ENCODE data around the gene ARHGAP29. TPM values are rescaled to one million over a fixed set of nuclear protein-coding genes. Genes with fewer than 3 reads are reported as not detected.

ARHGAP29 gene
- total and polyA plus RNA-seq, 2 of the 4 experiments (the other 2 are of a cell fraction), result 19.1 to 30.3 TPM

DNA sequence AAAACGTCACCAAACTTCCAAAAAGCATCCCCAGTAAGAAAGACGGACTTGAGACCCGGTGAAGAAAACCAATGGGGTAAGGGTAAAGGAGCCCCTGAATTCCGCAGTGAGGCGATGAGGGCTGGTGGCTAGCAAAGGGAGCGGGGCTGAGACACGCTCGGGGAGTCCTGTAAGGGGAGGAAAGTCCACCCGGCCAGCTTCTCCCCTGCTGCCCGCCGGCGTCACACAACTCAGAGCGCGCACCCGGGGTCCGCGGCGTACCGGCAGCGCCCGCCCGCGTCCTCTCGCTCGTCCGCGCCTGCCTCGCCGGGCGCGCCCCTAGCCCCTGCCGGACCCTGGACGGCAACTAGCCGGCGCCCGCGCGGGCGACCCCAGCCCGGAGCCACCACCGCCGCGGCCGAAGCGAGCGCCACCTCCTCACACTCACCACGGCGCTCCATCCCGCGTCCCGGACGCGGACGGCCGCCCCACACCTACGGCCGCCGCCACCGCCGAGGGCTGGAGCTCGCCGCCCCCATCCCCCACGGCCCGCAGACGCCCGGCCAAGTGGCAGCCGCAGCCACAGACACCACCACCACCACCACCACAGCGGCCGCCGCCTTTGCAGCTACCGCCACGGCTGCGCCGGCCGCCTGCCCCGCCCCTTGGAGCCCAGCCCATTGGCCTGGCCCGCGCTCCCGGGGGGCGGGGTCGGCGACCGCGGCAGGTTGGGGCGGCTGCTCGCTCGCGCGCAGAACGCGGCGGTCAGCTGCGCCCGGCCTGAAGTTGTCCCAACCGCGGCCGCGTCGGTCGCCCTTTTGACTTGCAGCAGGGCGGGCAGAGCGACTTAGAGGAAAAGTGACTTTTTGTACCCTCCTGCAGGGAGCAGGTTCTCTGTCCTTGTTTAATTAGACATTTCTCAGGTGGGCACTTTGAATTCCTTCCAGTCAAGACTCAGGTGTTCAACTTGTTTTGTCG, 10.0 kb upstream of the ARHGAP29 start:
- Histone ChIP-seq H2BK5ac (ENCODE audit: low read depth, low read length, poor library complexity, severe bottlenecking) (peak overlapping the region; percentile 34), H4K91ac (ENCODE audit: insufficient read depth, low read depth, low read length) (no peak overlapping the region), H2AK9ac (replicated peaks; ENCODE audit: low read depth, low read length, poor library complexity) (peak overlapping the region; percentile 71), H3K14ac (replicated peaks; ENCODE audit: low read depth, low read length) (peak overlapping the region; percentile 68), H4K8ac (ENCODE audit: low read depth in 2 of 2, low read length in 2 of 2) (no peak overlapping the region), H2BK120ac (ENCODE audit: low read depth, low read length) (peak overlapping the region; percentile 26; the same call in 1 of the 2 replicates), H3K9ac (ENCODE audit: low read depth, low read length) (peak overlapping the region; percentile 72), H3K4me1 (ENCODE audit: control insufficient read depth, insufficient read depth, low read length) (no peaks in the 10 kb centered on the region), H3K23ac (ENCODE audit: low read depth, low read length) (peak overlapping the region; percentile 79), H3K4me3 (ENCODE audit: insufficient read depth, low read depth, low read length) (peak overlapping the region; percentile 83), H2AK5ac (ENCODE audit: low read depth, low read length) (no peak overlapping the region), H3K36me3 (ENCODE audit: control insufficient read depth, insufficient read depth, low read length) (no peaks in the 10 kb centered on the region), H3K27me3 (ENCODE audit: control insufficient read depth, insufficient read depth, low read length) (no peaks in the 10 kb centered on the region), H2BK20ac (ENCODE audit: low read depth, low read length) (no peak overlapping the region; the same call in 1 of the 2 replicates), H3K18ac (ENCODE audit: low read depth, low read length) (no peak overlapping the region), H3K4ac (ENCODE audit: low read depth, low read length) (peak overlapping the region; percentile 23; the same call in 1 of the 2 replicates), H3K56ac (ENCODE audit: extremely low read depth, insufficient read depth, low read length) (no peak overlapping the region), H2BK15ac (ENCODE audit: low read depth, low read length) (no peak overlapping the region), H4K5ac (ENCODE audit: low read depth, low read length) (no peak overlapping the region), H4K20me1 (ENCODE audit: insufficient read depth, low read length) (no peaks in the 10 kb centered on the region), H2AFZ (replicated peaks; ENCODE audit: low read length, poor library complexity) (peak overlapping the region; percentile 75), H3K79me1 (ENCODE audit: low read depth in 1 of 2, low read length in 2 of 2) (peaks cover 0 to 11% of the 10 kb centered on the region in 2 experiments; a peak in 2 of 4 replicates), H3K4me2 (ENCODE audit: low read depth, low read length) (peak overlapping the region; percentile 89), H3K27ac (ENCODE audit: insufficient read depth, low read length) (peak overlapping the region; percentile 17; the same call in 1 of the 2 replicates), H3K9me1 (ENCODE audit: insufficient read depth, low read length) (0 out of 2 replicates have a peak, but pooled peaks cover 2% of the 10 kb centered on the region), H3K9me3 (ENCODE audit: control insufficient read depth, insufficient read depth, low read length) (no peaks in the 10 kb centered on the region)
- intact Hi-C loops (cut with micrococcal nuclease), result loop anchor here (1.0 to 5.0 kb wide), 2 partner anchors 78 to 220 kb away; no protein-coding TSS in a partner anchor
- dilution Hi-C loops (cut with HindIII; ENCODE audit: low sequenced_read_pairs, unreplicated experiment), result no loop called here
- POLR2A ChIA-PET (ENCODE audit: unreplicated experiment), result interaction anchor here (0.5 kb wide), 1 partner anchor 202 kb away, joined by 3 read pairs; no protein-coding TSS in a partner anchor
- WGBS, 2 experiments (ENCODE audit: extremely low coverage in 2 of 2, insufficient read length in 1 of 2), result 0% methylated on average over 21 of the region's 103 CpGs; no CpG with 5 or more reads in 1 of the 2 experiments
- DNase-seq, result peak; percentile 36
- BruUV-seq (replicated peaks), result no TSS peak
- no peak for TF ChIP-seq MXI1 (IDR thresholded peaks at IDR 0.05; ENCODE audit: borderline replicate concordance, low read depth, low read length)
- 0 out of 2 replicates have a peak, but pooled peaks have one; percentile 1 for TF ChIP-seq RAD21 (IDR thresholded peaks at IDR 0.05; ENCODE audit: low read length)
- TF ChIP-seq, protein P1, sequence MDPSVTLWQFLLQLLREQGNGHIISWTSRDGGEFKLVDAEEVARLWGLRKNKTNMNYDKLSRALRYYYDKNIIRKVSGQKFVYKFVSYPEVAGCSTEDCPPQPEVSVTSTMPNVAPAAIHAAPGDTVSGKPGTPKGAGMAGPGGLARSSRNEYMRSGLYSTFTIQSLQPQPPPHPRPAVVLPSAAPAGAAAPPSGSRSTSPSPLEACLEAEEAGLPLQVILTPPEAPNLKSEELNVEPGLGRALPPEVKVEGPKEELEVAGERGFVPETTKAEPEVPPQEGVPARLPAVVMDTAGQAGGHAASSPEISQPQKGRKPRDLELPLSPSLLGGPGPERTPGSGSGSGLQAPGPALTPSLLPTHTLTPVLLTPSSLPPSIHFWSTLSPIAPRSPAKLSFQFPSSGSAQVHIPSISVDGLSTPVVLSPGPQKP (IDR thresholded peaks at IDR 0.05; ENCODE audit: borderline replicate concordance, low read depth, low read length), result no peak
- no peak for TF ChIP-seq NFE2L2 (IDR thresholded peaks at IDR 0.05; ENCODE audit: low read depth, low read length)
- peak; percentile 47; the same call in 1 of the 2 replicates for TF ChIP-seq MAZ (IDR thresholded peaks at IDR 0.05; ENCODE audit: borderline replicate concordance, low read depth, low read length)
- TF ChIP-seq, protein P2, sequence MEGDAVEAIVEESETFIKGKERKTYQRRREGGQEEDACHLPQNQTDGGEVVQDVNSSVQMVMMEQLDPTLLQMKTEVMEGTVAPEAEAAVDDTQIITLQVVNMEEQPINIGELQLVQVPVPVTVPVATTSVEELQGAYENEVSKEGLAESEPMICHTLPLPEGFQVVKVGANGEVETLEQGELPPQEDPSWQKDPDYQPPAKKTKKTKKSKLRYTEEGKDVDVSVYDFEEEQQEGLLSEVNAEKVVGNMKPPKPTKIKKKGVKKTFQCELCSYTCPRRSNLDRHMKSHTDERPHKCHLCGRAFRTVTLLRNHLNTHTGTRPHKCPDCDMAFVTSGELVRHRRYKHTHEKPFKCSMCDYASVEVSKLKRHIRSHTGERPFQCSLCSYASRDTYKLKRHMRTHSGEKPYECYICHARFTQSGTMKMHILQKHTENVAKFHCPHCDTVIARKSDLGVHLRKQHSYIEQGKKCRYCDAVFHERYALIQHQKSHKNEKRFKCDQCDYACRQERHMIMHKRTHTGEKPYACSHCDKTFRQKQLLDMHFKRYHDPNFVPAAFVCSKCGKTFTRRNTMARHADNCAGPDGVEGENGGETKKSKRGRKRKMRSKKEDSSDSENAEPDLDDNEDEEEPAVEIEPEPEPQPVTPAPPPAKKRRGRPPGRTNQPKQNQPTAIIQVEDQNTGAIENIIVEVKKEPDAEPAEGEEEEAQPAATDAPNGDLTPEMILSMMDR (conservative IDR thresholded peaks at IDR 0.05; ENCODE audit: low read depth, low read length), result no peak
- TF ChIP-seq, protein P3, sequence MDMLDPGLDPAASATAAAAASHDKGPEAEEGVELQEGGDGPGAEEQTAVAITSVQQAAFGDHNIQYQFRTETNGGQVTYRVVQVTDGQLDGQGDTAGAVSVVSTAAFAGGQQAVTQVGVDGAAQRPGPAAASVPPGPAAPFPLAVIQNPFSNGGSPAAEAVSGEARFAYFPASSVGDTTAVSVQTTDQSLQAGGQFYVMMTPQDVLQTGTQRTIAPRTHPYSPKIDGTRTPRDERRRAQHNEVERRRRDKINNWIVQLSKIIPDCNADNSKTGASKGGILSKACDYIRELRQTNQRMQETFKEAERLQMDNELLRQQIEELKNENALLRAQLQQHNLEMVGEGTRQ (IDR thresholded peaks at IDR 0.05; ENCODE audit: low read depth, low read length), result no peak
- TF ChIP-seq POLR2A (IDR thresholded peaks at IDR 0.05; ENCODE audit: low read depth, low read length), result no peak
- CTCF ChIA-PET, result interaction anchor here (0.7 to 1.3 kb wide), 3 partner anchors 10 to 88 kb away, joined by 3 read pairs; partner anchors contain the start of gene ARHGAP29
- peak; percentile 94 for ATAC-seq (ENCODE audit: low read depth)
- in situ Hi-C loops (cut with MboI; ENCODE audit: low sequenced_read_pairs), result loop anchor here (10.0 kb wide), 1 partner anchor 183 kb away; no protein-coding TSS in a partner anchor

Data from IMR-90 (cell line).